Loucy (cell line): ENCODE measurements around the gene SUFU.

Experiments
- EZH2phosphoT487 ChIP-seq: fragments of 200-600 bp; IDR thresholded peaks from 2 replicates; pipeline ENCODE4 v1.6.1; 2018; ENCODE audit warnings: antibody characterized with exemption, mild to moderate bottlenecking, moderate library complexity, borderline replicate concordance
- TF ChIP-seq, protein P1 (sequence below): fragments of 200-600 bp; sonication (generic); conservative IDR thresholded peaks from 2 replicates; pipeline ENCODE4 v1.5.1; 2014; ENCODE audit warnings: mild to moderate bottlenecking, antibody characterized with exemption, low read length

DNA sequence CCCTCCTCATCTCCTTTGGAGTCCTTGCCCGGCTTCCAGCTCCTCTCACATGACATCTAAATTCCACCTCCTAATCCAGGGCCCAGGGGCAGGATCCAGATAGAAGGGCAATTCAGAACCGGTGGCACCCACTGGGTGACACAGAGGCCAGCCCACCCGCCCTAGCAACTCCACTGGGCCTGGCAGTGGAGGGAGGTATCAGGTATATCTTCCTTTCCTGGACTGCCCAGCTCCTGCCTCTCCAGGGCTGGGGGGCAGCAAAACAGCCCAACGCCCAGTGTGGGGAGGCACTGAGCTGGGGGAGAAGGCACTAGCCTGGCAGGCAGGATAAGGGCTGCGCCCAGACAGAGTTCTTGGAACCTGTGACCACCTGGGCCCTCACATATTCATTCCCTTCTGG lies 130.1 kb downstream of the SUFU start:
- TF ChIP-seq, protein P1, sequence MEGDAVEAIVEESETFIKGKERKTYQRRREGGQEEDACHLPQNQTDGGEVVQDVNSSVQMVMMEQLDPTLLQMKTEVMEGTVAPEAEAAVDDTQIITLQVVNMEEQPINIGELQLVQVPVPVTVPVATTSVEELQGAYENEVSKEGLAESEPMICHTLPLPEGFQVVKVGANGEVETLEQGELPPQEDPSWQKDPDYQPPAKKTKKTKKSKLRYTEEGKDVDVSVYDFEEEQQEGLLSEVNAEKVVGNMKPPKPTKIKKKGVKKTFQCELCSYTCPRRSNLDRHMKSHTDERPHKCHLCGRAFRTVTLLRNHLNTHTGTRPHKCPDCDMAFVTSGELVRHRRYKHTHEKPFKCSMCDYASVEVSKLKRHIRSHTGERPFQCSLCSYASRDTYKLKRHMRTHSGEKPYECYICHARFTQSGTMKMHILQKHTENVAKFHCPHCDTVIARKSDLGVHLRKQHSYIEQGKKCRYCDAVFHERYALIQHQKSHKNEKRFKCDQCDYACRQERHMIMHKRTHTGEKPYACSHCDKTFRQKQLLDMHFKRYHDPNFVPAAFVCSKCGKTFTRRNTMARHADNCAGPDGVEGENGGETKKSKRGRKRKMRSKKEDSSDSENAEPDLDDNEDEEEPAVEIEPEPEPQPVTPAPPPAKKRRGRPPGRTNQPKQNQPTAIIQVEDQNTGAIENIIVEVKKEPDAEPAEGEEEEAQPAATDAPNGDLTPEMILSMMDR: no peak
- TF ChIP-seq EZH2phosphoT487: no peak
